ENCODE results near the gene ARPIN.

GRCh38 chr15:89899951-89900567 is 12.7 kb downstream of the ARPIN start:
- TF ChIP-seq ESRRA (IDR thresholded peaks at IDR 0.05; ENCODE audit: low read length) = no peak
- no peak for TF ChIP-seq ZNF274 (IDR thresholded peaks at IDR 0.05; ENCODE audit: insufficient read depth, insufficient read length)
- TF ChIP-seq JUND (IDR thresholded peaks at IDR 0.05; ENCODE audit: low read depth, low read length) = no peak
